IMR-90 (cell line): ENCODE results near the gene SH2D7. TPM values are rescaled to one million over a fixed set of nuclear protein-coding genes. Genes with fewer than 3 reads are reported as not detected.

Experiments
- ATAC-seq: fragments of 200-7000 bp; cut with Tn5 transposase; 2 replicates; pipeline ENCODE4 v1.9.1; 2020; ENCODE audit warnings: low read depth, mild to moderate bottlenecking, moderate library complexity
- BruUV-seq: library from RNA; stranded (reverse); fragments of 400-500 nt; replicated peaks from 2 replicates; lab custom pipeline; 2021; lab: Mats Ljungman, UMichigan
- CTCF ChIA-PET: fragments of 300-600 bp; formaldehyde crosslinking; extraction: SDS; loops from one replicate; lab custom pipeline; 2021; ENCODE audit warnings: antibody characterized with exemption; lab: Yijun Ruan, JAX
- POLR2A ChIA-PET: fragments of 300-600 bp; sonication (Branson Sonifier 250); formaldehyde crosslinking; loops from one replicate; lab custom pipeline; 2022; ENCODE audit warnings: antibody characterized with exemption; ENCODE audit not compliant: unreplicated experiment; lab: Charles Lee
- DNase-seq: peaks from one replicate; pipeline ENCODE4 v3.0.0; 2013
- H2AFZ ChIP-seq: replicated peaks from 2 replicates; pipeline ENCODE3; 2013; ENCODE audit warnings: low read length, mild to moderate bottlenecking; ENCODE audit not compliant: poor library complexity
- H2AK5ac ChIP-seq: 2 replicates; pipeline ENCODE4 v1.6.1; 2013; ENCODE audit warnings: low read depth, low read length, inconsistent platforms
- H2AK9ac ChIP-seq: replicated peaks from 2 replicates; pipeline ENCODE3; 2013; ENCODE audit warnings: mild to moderate bottlenecking, low read depth, low read length, moderate library complexity; ENCODE audit not compliant: poor library complexity
- H2BK120ac ChIP-seq: 2 replicates; pipeline ENCODE4 v1.6.1; 2013; ENCODE audit warnings: low read depth, low read length, inconsistent platforms
- H2BK15ac ChIP-seq: 3 replicates; pipeline ENCODE4 v1.6.1; 2013; ENCODE audit warnings: low read depth, low read length, inconsistent platforms
- H2BK20ac ChIP-seq: 2 replicates; pipeline ENCODE4 v1.6.1; 2013; ENCODE audit warnings: low read depth, mild to moderate bottlenecking, inconsistent platforms, low read length, moderate library complexity
- H2BK5ac ChIP-seq: 2 replicates; pipeline ENCODE4 v1.6.1; 2013; ENCODE audit warnings: mild to moderate bottlenecking, low read depth, low read length, inconsistent platforms; ENCODE audit not compliant: poor library complexity, severe bottlenecking
- H3K14ac ChIP-seq: replicated peaks from 2 replicates; pipeline ENCODE4 v1.6.1; 2013; ENCODE audit warnings: low read depth, low read length, inconsistent platforms
- H3K18ac ChIP-seq: 2 replicates; pipeline ENCODE4 v1.6.1; 2013; ENCODE audit warnings: low read depth, low read length, control low read depth
- H3K23ac ChIP-seq: 2 replicates; pipeline ENCODE4 v1.6.1; 2013; ENCODE audit warnings: low read depth, low read length, inconsistent platforms
- H3K27ac ChIP-seq: 2 replicates; pipeline ENCODE4 v1.5.1; 2013; ENCODE audit warnings: mild to moderate bottlenecking, control low read depth, low read length; ENCODE audit not compliant: insufficient read depth
- H3K27me3 ChIP-seq: 2 replicates; pipeline ENCODE4 v1.6.1; 2013; ENCODE audit warnings: low read length; ENCODE audit not compliant: control insufficient read depth, insufficient read depth
- H3K36me3 ChIP-seq: 2 replicates; pipeline ENCODE4 v1.6.1; 2013; ENCODE audit warnings: low read length, mixed read lengths; ENCODE audit not compliant: control insufficient read depth, insufficient read depth
- H3K4ac ChIP-seq: 2 replicates; pipeline ENCODE4 v1.6.1; 2013; ENCODE audit warnings: low read depth, low read length, inconsistent platforms
- H3K4me1 ChIP-seq: 2 replicates; pipeline ENCODE4 v1.6.1; 2013; ENCODE audit warnings: low read length, mixed read lengths; ENCODE audit not compliant: control insufficient read depth, insufficient read depth
- H3K4me2 ChIP-seq: 2 replicates; pipeline ENCODE4 v1.6.1; 2013; ENCODE audit warnings: low read depth, mild to moderate bottlenecking, control low read depth, low read length, moderate library complexity
- H3K4me3 ChIP-seq: 2 replicates; pipeline ENCODE4 v1.5.1; 2013; ENCODE audit warnings: low read depth, mild to moderate bottlenecking, control low read depth, low read length, moderate library complexity; ENCODE audit not compliant: insufficient read depth
- H3K56ac ChIP-seq: 2 replicates; pipeline ENCODE4 v1.6.1; 2013; ENCODE audit warnings: low read length, inconsistent platforms; ENCODE audit not compliant: insufficient read depth; ENCODE audit errors: extremely low read depth
- H3K79me1 ChIP-seq, 2 experiments: 2 replicates each; pipeline ENCODE4 v1.6.1; 2013; ENCODE audit warnings: low read length in 2 of 2, inconsistent platforms in 1 of 2, low read depth in 1 of 2
- H3K9ac ChIP-seq: 2 replicates; pipeline ENCODE4 v1.6.1; 2013; ENCODE audit warnings: low read depth, low read length, control low read depth
- H3K9me1 ChIP-seq: 2 replicates; pipeline ENCODE4 v1.6.1; 2013; ENCODE audit warnings: low read length, inconsistent platforms; ENCODE audit not compliant: insufficient read depth
- H3K9me3 ChIP-seq: 2 replicates; pipeline ENCODE4 v1.6.1; 2013; ENCODE audit warnings: low read length; ENCODE audit not compliant: control insufficient read depth, insufficient read depth
- H4K20me1 ChIP-seq: 2 replicates; pipeline ENCODE4 v1.6.1; 2013; ENCODE audit warnings: low read length, inconsistent platforms; ENCODE audit not compliant: insufficient read depth
- H4K5ac ChIP-seq: 2 replicates; pipeline ENCODE4 v1.6.1; 2013; ENCODE audit warnings: mild to moderate bottlenecking, low read depth, low read length, control low read depth
- H4K8ac ChIP-seq, 2 experiments: 2 replicates each; pipeline ENCODE4 v1.6.1; 2013; ENCODE audit warnings: low read depth in 2 of 2, low read length in 2 of 2, control low read depth in 1 of 2, inconsistent platforms in 1 of 2
- H4K91ac ChIP-seq: 2 replicates; pipeline ENCODE4 v1.6.1; 2013; ENCODE audit warnings: low read depth, low read length, inconsistent platforms; ENCODE audit not compliant: insufficient read depth
- BHLHE40 ChIP-seq: fragments of 150-350 bp; IDR thresholded peaks from 2 replicates; pipeline ENCODE4 v1.6.1; 2016; ENCODE audit warnings: mild to moderate bottlenecking, low read depth, low read length
- CEBPB ChIP-seq: IDR thresholded peaks from 2 replicates; pipeline ENCODE4 v1.6.1; 2012; ENCODE audit warnings: low read depth, low read length, improper control_type of control experiment
- CHD1 ChIP-seq: IDR thresholded peaks from 2 replicates; pipeline ENCODE4 v1.6.1; 2012; ENCODE audit warnings: low read depth, low read length, improper control_type of control experiment
- CTCF ChIP-seq: conservative IDR thresholded peaks from 2 replicates; pipeline ENCODE4 v1.5.1; 2012; ENCODE audit warnings: mild to moderate bottlenecking, low read depth, low read length, improper control_type of control experiment
- FOS ChIP-seq: fragments of 150-350 bp; IDR thresholded peaks from 2 replicates; pipeline ENCODE4 v1.6.1; 2016; ENCODE audit warnings: low read depth, low read length
- MAFK ChIP-seq: IDR thresholded peaks from 2 replicates; pipeline ENCODE4 v1.6.1; 2012; ENCODE audit warnings: low read depth, low read length, improper control_type of control experiment
- MXI1 ChIP-seq: IDR thresholded peaks from 2 replicates; pipeline ENCODE4 v1.6.1; 2012; ENCODE audit warnings: low read depth, mild to moderate bottlenecking, low read length, moderate library complexity, borderline replicate concordance
- RCOR1 ChIP-seq: IDR thresholded peaks from 2 replicates; pipeline ENCODE4 v1.6.1; 2012; ENCODE audit warnings: mild to moderate bottlenecking, low read length, improper control_type of control experiment; ENCODE audit not compliant: insufficient replicate concordance
- RFX5 ChIP-seq: IDR thresholded peaks from 2 replicates; pipeline ENCODE4 v1.8.0; 2012; ENCODE audit warnings: low read depth, mild to moderate bottlenecking, low read length, moderate library complexity
- whole genome bisulfite sequencing, 2 experiments: methylation state at CpG; one replicate each; pipeline versions ENCODE4 v1.1.5 to v1.1.7; 2013; ENCODE audit warnings: missing lambda C conversion rate in 2 of 2; ENCODE audit not compliant: insufficient read length in 1 of 2; ENCODE audit errors: extremely low coverage in 2 of 2; 5-methylcytosine and 5-hydroxymethylcytosine counted together
- dilution Hi-C: fragments of 300-500 bp; cut with HindIII; formaldehyde crosslinking; loops from one replicate; pipeline ENCODE4 v1.14.3; 2018; ENCODE audit warnings: low sequenced_read_pairs; ENCODE audit not compliant: unreplicated experiment
- in situ Hi-C: fragments of 300-500 bp; cut with MboI; formaldehyde crosslinking; loops from 3 replicates; pipeline ENCODE4 v1.14.3; 2019; ENCODE audit warnings: low sequenced_read_pairs, inconsistent platforms, mixed read lengths
- intact Hi-C: fragments of 100-400 bp; cut with micrococcal nuclease; formaldehyde crosslinking; loops from 2 replicates; pipeline ENCODE4 v1.10.0; 2022
- polyA plus RNA-seq, 3 experiments: library from polyadenylated mRNA; depleted of rRNA; stranded (reverse); fragments of >200 nt; gene quantifications; 2 replicates each; pipeline ENCODE4 v1.2.3, GENCODE V29; 2012; ENCODE audit warnings: low replicate concordance in 1 of 3
- total RNA-seq: library from RNA; depleted of rRNA; stranded (reverse); fragments of >200 nt; gene quantifications from 2 replicates; pipeline ENCODE4 v1.2.3, GENCODE V29; 2012
- TF ChIP-seq, protein P1 (sequence below): fragments of 150-350 bp; IDR thresholded peaks from 2 replicates; pipeline ENCODE4 v1.6.1; 2017; ENCODE audit warnings: mild to moderate bottlenecking, antibody characterized with exemption, low read length, low read depth

Gene SH2D7
- total and polyA plus RNA-seq, 2 of the 4 experiments (the other 2 are of a cell fraction) = not detected

- Histone ChIP-seq H2AK5ac (no peak overlapping the region), H2BK20ac (no peak overlapping the region), H3K4ac (no peak overlapping the region), H2BK120ac (no peak overlapping the region), H3K9me1 (peaks cover 3% of the 10 kb centered on the region), H4K8ac (no peak overlapping the region), H4K5ac (no peak overlapping the region), H3K14ac (no peak overlapping the region), H2BK15ac (no peak overlapping the region; the same call in 2 of the 3 replicates), H3K4me2 (no peak overlapping the region), H3K79me1 (no peaks in the 10 kb centered on the region), H3K9ac (no peak overlapping the region), H4K91ac (no peak overlapping the region), H3K23ac (no peak overlapping the region), H3K36me3 (no peaks in the 10 kb centered on the region), H3K27ac (no peak overlapping the region), H3K4me1 (peaks cover 4% of the 10 kb centered on the region), H3K4me3 (no peak overlapping the region), H4K20me1 (0 out of 2 replicates have a peak, but pooled peaks cover 6% of the 10 kb centered on the region), H2AK9ac (no peak overlapping the region), H3K56ac (no peak overlapping the region), H3K18ac (no peak overlapping the region), H2AFZ (no peak overlapping the region), H2BK5ac (no peak overlapping the region), H3K9me3 (no peaks in the 10 kb centered on the region), H3K27me3 (peaks cover 6% of the 10 kb centered on the region; the same call in 1 of the 2 replicates)
- CTCF ChIA-PET = no interaction called here
- TF ChIP-seq, protein P1, sequence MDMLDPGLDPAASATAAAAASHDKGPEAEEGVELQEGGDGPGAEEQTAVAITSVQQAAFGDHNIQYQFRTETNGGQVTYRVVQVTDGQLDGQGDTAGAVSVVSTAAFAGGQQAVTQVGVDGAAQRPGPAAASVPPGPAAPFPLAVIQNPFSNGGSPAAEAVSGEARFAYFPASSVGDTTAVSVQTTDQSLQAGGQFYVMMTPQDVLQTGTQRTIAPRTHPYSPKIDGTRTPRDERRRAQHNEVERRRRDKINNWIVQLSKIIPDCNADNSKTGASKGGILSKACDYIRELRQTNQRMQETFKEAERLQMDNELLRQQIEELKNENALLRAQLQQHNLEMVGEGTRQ = no peak
- TF ChIP-seq CEBPB (no peak), RFX5 (no peak), BHLHE40 (no peak), FOS (no peak), MAFK (no peak), CHD1 (no peak), MXI1 (no peak), CTCF (no peak), RCOR1 (no peak)
- no CpG with 5 or more reads among the region's 5 CpGs for WGBS, 2 experiments
- DNase-seq (no peak), ATAC-seq (no peak)
- POLR2A ChIA-PET = no interaction called here
- no TSS peak for BruUV-seq
- intact Hi-C loops = loop anchor here (5.0 kb wide), 1 partner anchor 112 kb away; no protein-coding TSS in a partner anchor
- in situ Hi-C loops = no loop called here
- dilution Hi-C loops = no loop called here
Measured at GRCh38 chr15:78129751-78130287, 37.5 kb downstream of the SH2D7 start.
